ENCODE measurements around the gene CRYBA4. TPM values are rescaled to one million over a fixed set of nuclear protein-coding genes. Genes with fewer than 3 reads are reported as not detected.

The CRYBA4 gene
- total RNA-seq, 1 experiment from 2014 or later: not detected

GRCh38 chr22:26669060-26669481 lies 47.3 kb downstream of the CRYBA4 start:
- Histone ChIP-seq H3K27ac (ENCODE audit: low read length) (no peak overlapping the region), H3K27me3 (ENCODE audit: control insufficient read depth, insufficient read depth, low read length) (no peaks in the 10 kb centered on the region), H3K4me1 (ENCODE audit: control insufficient read depth, insufficient read depth, low read length) (no peaks in the 10 kb centered on the region), H3K4me3 (ENCODE audit: low read depth in 2 of 2, low read length in 2 of 2) (no peak overlapping the region), H3K36me3 (ENCODE audit: control insufficient read depth, insufficient read depth, low read length) (no peaks in the 10 kb centered on the region; the same call in 1 of the 2 replicates), H3K9me3 (ENCODE audit: control insufficient read depth, insufficient read depth, low read depth, low read length) (no peaks in the 10 kb centered on the region; the same call in 1 of the 2 replicates)
- ChIA-PET POLR2A (no interaction called here), CTCF (interaction anchor here (0.5 kb wide), 1 partner anchor 152 kb away, joined by 3 read pairs; no protein-coding TSS in a partner anchor)
- no peak for DNase-seq (ENCODE audit: low read depth, low spot score)
- BruUV-seq (replicated peaks): no TSS peak
- intact Hi-C loops (cut with micrococcal nuclease; ENCODE audit: unreplicated experiment) (no loop called here), in situ Hi-C loops (cut with HindIII; ENCODE audit: low pct_unique_long_range_greater_than_20kb, low sequenced_read_pairs) (no loop called here)
- TF ChIP-seq SIN3A (IDR thresholded peaks at IDR 0.05; ENCODE audit: borderline replicate concordance, insufficient read depth, low read depth, low read length) (no peak), CTCF (IDR thresholded peaks at IDR 0.05) (peak; percentile 62)
- ATAC-seq: peak; percentile 74; the same call in 1 of the 2 replicates

GRCh38 chr22:26670459-26670858 lies 48.7 kb downstream of the CRYBA4 start:
- H3K36me3 ChIP-seq (ENCODE audit: control insufficient read depth, insufficient read depth, low read length): no peaks in the 10 kb centered on the region; the same call in 1 of the 2 replicates
- no peaks in the 10 kb centered on the region for H3K27me3 ChIP-seq (ENCODE audit: control insufficient read depth, insufficient read depth, low read length)
- H3K4me1 ChIP-seq (ENCODE audit: control insufficient read depth, insufficient read depth, low read length): no peaks in the 10 kb centered on the region
- intact Hi-C loops (cut with micrococcal nuclease; ENCODE audit: unreplicated experiment): no loop called here
- BruUV-seq (replicated peaks): no TSS peak
- no peak for DNase-seq (ENCODE audit: low read depth, low spot score)
- POLR2A ChIA-PET: no interaction called here
- H3K4me3 ChIP-seq (ENCODE audit: low read depth in 2 of 2, low read length in 2 of 2): no peak overlapping the region
- CTCF ChIA-PET: interaction anchor here (0.7 kb wide), 2 partner anchors 729 to 1539 kb away, joined by 4 to 9 read pairs; no protein-coding TSS in a partner anchor
- TF ChIP-seq TCF7L2 (IDR thresholded peaks at IDR 0.05; ENCODE audit: low read depth, low read length): no peak
- TF ChIP-seq POLR2AphosphoS5 (IDR thresholded peaks at IDR 0.05; ENCODE audit: low read depth, low read length): no peak
- TF ChIP-seq SIN3A (IDR thresholded peaks at IDR 0.05; ENCODE audit: borderline replicate concordance, insufficient read depth, low read depth, low read length): no peak
- no peak for TF ChIP-seq REST (IDR thresholded peaks at IDR 0.05; ENCODE audit: insufficient read depth in 1 of 2, low read depth in 2 of 2, low read length in 1 of 2)
- TF ChIP-seq CTCF (IDR thresholded peaks at IDR 0.05): no peak
- no peak overlapping the region for H3K27ac ChIP-seq (ENCODE audit: low read length)
- in situ Hi-C loops (cut with HindIII; ENCODE audit: low pct_unique_long_range_greater_than_20kb, low sequenced_read_pairs): no loop called here
- ATAC-seq: no peak
- no peaks in the 10 kb centered on the region; the same call in 1 of the 2 replicates for H3K9me3 ChIP-seq (ENCODE audit: control insufficient read depth, insufficient read depth, low read depth, low read length)
